ENCODE measurements around the gene MTAP.

- TF ChIP-seq POLR2A (IDR thresholded peaks at IDR 0.05): no peak
- no peak for TF ChIP-seq CTCF (IDR thresholded peaks at IDR 0.05)
- no peak for TF ChIP-seq EP300 (IDR thresholded peaks at IDR 0.05)
Observed at GRCh38 chr9:21854594-21854993, 52.2 kb downstream of the MTAP start.
